MM.1S (cell line): ENCODE measurements around the gene IMPG1.

ENCODE experiments used
- EZH2 ChIP-seq: fragments of 300-600 bp; sonication (generic); optimal IDR thresholded peaks from 2 replicates; pipeline ENCODE3; 2017; ENCODE audit warnings: low read depth, mild to moderate bottlenecking, antibody characterized with exemption, low read length, mixed read lengths
- EZH2phosphoT487 ChIP-seq: fragments of 300-600 bp; sonication (generic); IDR thresholded peaks from 2 replicates; pipeline ENCODE4 v1.6.1; 2018; ENCODE audit warnings: antibody characterized with exemption, low read length
- TF ChIP-seq, protein P1 (sequence below): fragments of 300-600 bp; sonication (generic); IDR thresholded peaks from 2 replicates; pipeline ENCODE4 v1.5.1; 2016; ENCODE audit warnings: antibody characterized with exemption, low read length, mixed read lengths

DNA sequence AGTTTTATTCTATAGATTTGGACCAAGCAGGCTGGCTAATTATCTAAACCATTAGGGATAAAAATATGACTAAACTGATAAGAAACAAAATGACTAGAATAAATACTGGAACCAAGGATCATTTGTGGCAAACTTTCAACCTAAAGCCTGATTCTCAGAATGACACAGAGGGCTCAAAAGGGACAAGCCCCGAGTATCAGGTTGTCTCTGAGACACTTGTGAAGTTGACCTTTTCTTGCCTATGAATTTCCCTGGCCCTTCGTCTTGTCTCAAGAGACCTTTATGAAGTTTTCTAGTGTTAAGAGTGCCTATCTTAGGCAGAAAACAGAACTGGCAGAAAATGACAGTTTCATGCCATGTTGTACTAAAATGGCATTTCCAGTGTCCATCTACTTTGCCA is 68.3 kb downstream of the IMPG1 start:
- TF ChIP-seq, protein P1, sequence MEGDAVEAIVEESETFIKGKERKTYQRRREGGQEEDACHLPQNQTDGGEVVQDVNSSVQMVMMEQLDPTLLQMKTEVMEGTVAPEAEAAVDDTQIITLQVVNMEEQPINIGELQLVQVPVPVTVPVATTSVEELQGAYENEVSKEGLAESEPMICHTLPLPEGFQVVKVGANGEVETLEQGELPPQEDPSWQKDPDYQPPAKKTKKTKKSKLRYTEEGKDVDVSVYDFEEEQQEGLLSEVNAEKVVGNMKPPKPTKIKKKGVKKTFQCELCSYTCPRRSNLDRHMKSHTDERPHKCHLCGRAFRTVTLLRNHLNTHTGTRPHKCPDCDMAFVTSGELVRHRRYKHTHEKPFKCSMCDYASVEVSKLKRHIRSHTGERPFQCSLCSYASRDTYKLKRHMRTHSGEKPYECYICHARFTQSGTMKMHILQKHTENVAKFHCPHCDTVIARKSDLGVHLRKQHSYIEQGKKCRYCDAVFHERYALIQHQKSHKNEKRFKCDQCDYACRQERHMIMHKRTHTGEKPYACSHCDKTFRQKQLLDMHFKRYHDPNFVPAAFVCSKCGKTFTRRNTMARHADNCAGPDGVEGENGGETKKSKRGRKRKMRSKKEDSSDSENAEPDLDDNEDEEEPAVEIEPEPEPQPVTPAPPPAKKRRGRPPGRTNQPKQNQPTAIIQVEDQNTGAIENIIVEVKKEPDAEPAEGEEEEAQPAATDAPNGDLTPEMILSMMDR, result no peak
- TF ChIP-seq EZH2 (no peak), EZH2phosphoT487 (no peak)
